KOPT-K1 (cell line): ENCODE measurements around the gene CACNA1C.

Source experiments
- H3K27ac ChIP-seq: fragments of 200-600 bp; sonication (generic); 2 replicates; pipeline ENCODE4 v1.5.1; 2016; ENCODE audit warnings: antibody characterized with exemption, mild to moderate bottlenecking, low read depth, low read length; ENCODE audit not compliant: poor library complexity, severe bottlenecking
- H3K36me3 ChIP-seq: fragments of 200-600 bp; sonication (generic); 2 replicates; pipeline ENCODE4 v1.5.1; 2017; ENCODE audit warnings: antibody characterized with exemption, mild to moderate bottlenecking, low read length, moderate library complexity; ENCODE audit not compliant: insufficient read depth
- H3K9me3 ChIP-seq: fragments of 200-600 bp; sonication (generic); 2 replicates; pipeline ENCODE4 v1.5.1; 2017; ENCODE audit warnings: antibody characterized with exemption, low read length, mild to moderate bottlenecking; ENCODE audit not compliant: insufficient read depth, poor library complexity, severe bottlenecking

Gene CACNA1C

GRCh38 chr12:2606186-2606910 is 553.6 kb downstream of the CACNA1C start:
- Histone ChIP-seq H3K27ac (no peak overlapping the region), H3K36me3 (no peaks in the 10 kb centered on the region), H3K9me3 (no peaks in the 10 kb centered on the region)

- Histone ChIP-seq H3K27ac (no peak overlapping the region), H3K9me3 (no peaks in the 10 kb centered on the region), H3K36me3 (no peaks in the 10 kb centered on the region)
Measured at GRCh38 chr12:2607881-2608607, 555.3 kb downstream of the CACNA1C start.

GRCh38 chr12:2608608-2608945 is 555.8 kb downstream of the CACNA1C start:
- no peak overlapping the region for H3K27ac ChIP-seq
- no peaks in the 10 kb centered on the region for H3K9me3 ChIP-seq
- no peaks in the 10 kb centered on the region for H3K36me3 ChIP-seq

GRCh38 chr12:2609020-2609419 is 556.2 kb downstream of the CACNA1C start:
- Histone ChIP-seq H3K27ac (no peak overlapping the region), H3K9me3 (no peaks in the 10 kb centered on the region)

GRCh38 chr12:2610358-2610757 is 557.6 kb downstream of the CACNA1C start:
- Histone ChIP-seq H3K9me3 (no peaks in the 10 kb centered on the region), H3K36me3 (no peaks in the 10 kb centered on the region), H3K27ac (no peak overlapping the region)

More at GRCh38 chr12:2609020-2609419, 556.2 kb downstream of the CACNA1C start:
- no peaks in the 10 kb centered on the region for H3K36me3 ChIP-seq

- no peaks in the 10 kb centered on the region for H3K36me3 ChIP-seq
- H3K27ac ChIP-seq, result no peak overlapping the region
- H3K9me3 ChIP-seq, result no peaks in the 10 kb centered on the region
Measured at GRCh38 chr12:2613326-2614073, 560.7 kb downstream of the CACNA1C start.

GRCh38 chr12:2614341-2614740 is 561.6 kb downstream of the CACNA1C start:
- H3K27ac ChIP-seq, result no peak overlapping the region
- no peaks in the 10 kb centered on the region for H3K36me3 ChIP-seq
- H3K9me3 ChIP-seq, result no peaks in the 10 kb centered on the region

GRCh38 chr12:2615665-2616402 is 563.0 kb downstream of the CACNA1C start:
- Histone ChIP-seq H3K27ac (no peak overlapping the region), H3K36me3 (no peaks in the 10 kb centered on the region), H3K9me3 (no peaks in the 10 kb centered on the region)

- H3K36me3 ChIP-seq, result no peaks in the 10 kb centered on the region
- no peak overlapping the region for H3K27ac ChIP-seq
- no peaks in the 10 kb centered on the region for H3K9me3 ChIP-seq
Measured at GRCh38 chr12:2616763-2617162, 564.0 kb downstream of the CACNA1C start.

GRCh38 chr12:2617365-2617764 is 564.6 kb downstream of the CACNA1C start:
- no peaks in the 10 kb centered on the region for H3K36me3 ChIP-seq

GRCh38 chr12:2618291-2618995 is 565.7 kb downstream of the CACNA1C start:
- Histone ChIP-seq H3K27ac (no peak overlapping the region), H3K9me3 (no peaks in the 10 kb centered on the region), H3K36me3 (no peaks in the 10 kb centered on the region)

More at GRCh38 chr12:2617365-2617764, 564.6 kb downstream of the CACNA1C start:
- Histone ChIP-seq H3K9me3 (no peaks in the 10 kb centered on the region), H3K27ac (no peak overlapping the region)

- H3K36me3 ChIP-seq, result no peaks in the 10 kb centered on the region
- H3K27ac ChIP-seq, result no peak overlapping the region
- no peaks in the 10 kb centered on the region for H3K9me3 ChIP-seq
Measured at GRCh38 chr12:2619136-2619535, 566.3 kb downstream of the CACNA1C start.

GRCh38 chr12:2622460-2622859 is 569.7 kb downstream of the CACNA1C start:
- no peaks in the 10 kb centered on the region for H3K36me3 ChIP-seq
- no peak overlapping the region for H3K27ac ChIP-seq
- H3K9me3 ChIP-seq, result no peaks in the 10 kb centered on the region

GRCh38 chr12:2623472-2623871 is 570.7 kb downstream of the CACNA1C start:
- no peak overlapping the region for H3K27ac ChIP-seq
- H3K36me3 ChIP-seq, result no peaks in the 10 kb centered on the region
- no peaks in the 10 kb centered on the region for H3K9me3 ChIP-seq
